H1 (cell line): ENCODE data around the gene HHIP. TPM values are rescaled to one million over a fixed set of nuclear protein-coding genes. Genes with fewer than 3 reads are reported as not detected.
A peak's percentile ranks its signal among the peaks of the same experiment; 100 is the strongest.

Experiments used
- CTCF ChIA-PET: fragments of 300-600 bp; sonication (Branson Sonifier 250); formaldehyde crosslinking; loops from one replicate; lab custom pipeline; 2021; ENCODE audit not compliant: partially characterized antibody; lab: Charles Lee
- POLR2A ChIA-PET: fragments of 300-600 bp; sonication (Branson Sonifier 250); formaldehyde crosslinking; loops from one replicate; lab custom pipeline; 2021; ENCODE audit warnings: inconsistent platforms; ENCODE audit not compliant: partially characterized antibody; lab: Charles Lee
- DNase-seq, 2 experiments: peaks; one replicate each; pipeline versions ENCODE4 v3.0.0 to v3.0.0-alpha.2; 2010 to 2022; ENCODE audit warnings: low spot score in 2 of 2, low read depth in 1 of 2, mixed read lengths in 1 of 2
- FAIRE-seq: peaks from 2 replicates; lab custom pipeline; 2011; peaks lifted over from hg19 to GRCh38; lab: Jason Lieb, UNC
- H2AFZ ChIP-seq: 2 replicates; pipeline ENCODE4 v1.8.1; 2012; ENCODE audit warnings: low read length, inconsistent platforms
- H2AK5ac ChIP-seq: 2 replicates; pipeline ENCODE4 v1.6.1; 2013; ENCODE audit warnings: low read depth, low read length
- H2BK120ac ChIP-seq: replicated peaks from 2 replicates; pipeline ENCODE3; 2013; ENCODE audit warnings: low read depth, low read length, inconsistent platforms
- H2BK12ac ChIP-seq: 2 replicates; pipeline ENCODE4 v1.6.1; 2013; ENCODE audit warnings: low read depth, low read length
- H2BK15ac ChIP-seq: 2 replicates; pipeline ENCODE4 v1.6.1; 2013; ENCODE audit warnings: low read length
- H2BK20ac ChIP-seq: 2 replicates; pipeline ENCODE4 v1.6.1; 2013; ENCODE audit warnings: low read length
- H2BK5ac ChIP-seq: 2 replicates; pipeline ENCODE4 v1.6.1; 2013; ENCODE audit warnings: low read depth, low read length
- H3K14ac ChIP-seq: 2 replicates; pipeline ENCODE4 v1.6.1; 2013; ENCODE audit warnings: inconsistent platforms; ENCODE audit not compliant: insufficient read length
- H3K18ac ChIP-seq: 2 replicates; pipeline ENCODE4 v1.6.1; 2013; ENCODE audit warnings: low read length; ENCODE audit errors: extremely low read depth
- H3K23ac ChIP-seq: 2 replicates; pipeline ENCODE4 v1.6.1; 2013; ENCODE audit warnings: inconsistent platforms; ENCODE audit not compliant: insufficient read length
- H3K23me2 ChIP-seq: 2 replicates; pipeline ENCODE4 v1.6.1; 2013; ENCODE audit warnings: low read depth, low read length
- H3K27ac ChIP-seq: 2 replicates; pipeline ENCODE4 v1.6.1; 2011; ENCODE audit warnings: low read depth, low read length, inconsistent platforms
- H3K27me3 ChIP-seq, 4 experiments: replicated peaks in 1 of 4; 1 replicate in 1 of 4; 2 replicates in 3 of 4; pipeline versions ENCODE4 v1.6.1 to v1.8.1; 2011 to 2013; ENCODE audit warnings: low read length in 3 of 4, mild to moderate bottlenecking in 3 of 4, inconsistent platforms in 2 of 4, mixed read lengths in 2 of 4, moderate library complexity in 1 of 4; ENCODE audit not compliant: control insufficient read depth in 3 of 4, insufficient read depth in 3 of 4; ENCODE audit errors: extremely low read depth in 1 of 4
- H3K36me3 ChIP-seq, 4 experiments: 2 replicates each; pipeline versions ENCODE4 v1.6.1 to v1.8.1; 2011 to 2013; ENCODE audit warnings: mild to moderate bottlenecking in 4 of 4, low read length in 3 of 4, moderate library complexity in 2 of 4, control low read depth in 1 of 4, inconsistent platforms in 1 of 4; ENCODE audit not compliant: insufficient read depth in 4 of 4, control insufficient read depth in 2 of 4
- H3K4ac ChIP-seq: replicated peaks from 2 replicates; pipeline ENCODE3; 2013; ENCODE audit warnings: low read length, low read depth, mixed read lengths, inconsistent platforms; ENCODE audit not compliant: insufficient read length
- H3K4me1 ChIP-seq, 4 experiments: replicated peaks in 1 of 4; 1 replicate in 1 of 4; 2 replicates in 3 of 4; pipeline versions ENCODE4 v1.6.1 to v1.8.1; 2011 to 2013; ENCODE audit warnings: low read length in 3 of 4, inconsistent platforms in 2 of 4, mixed read lengths in 1 of 4; ENCODE audit not compliant: insufficient read depth in 4 of 4, control insufficient read depth in 3 of 4
- H3K4me2 ChIP-seq, 2 experiments: 2 replicates each; pipeline versions ENCODE4 v1.6.1 to v1.8.1; 2011 to 2013; ENCODE audit warnings: low read depth in 2 of 2, low read length in 2 of 2, control low read depth in 1 of 2, inconsistent platforms in 1 of 2, mild to moderate bottlenecking in 1 of 2; ENCODE audit not compliant: insufficient read depth in 1 of 2
- H3K4me3 ChIP-seq, 4 experiments: fragments of 200-600, 300-600 bp in 1 of 4; sonication (generic), shearing (Covaris generic), sonication (Bioruptor Twin) in 1 of 4; 2 replicates each; pipeline versions ENCODE4 v1.5.1 to v1.8.1; 2011 to 2016; ENCODE audit warnings: low read length in 4 of 4, low read depth in 3 of 4, control low read depth in 2 of 4, inconsistent platforms in 2 of 4, mild to moderate bottlenecking in 2 of 4, mixed read lengths in 1 of 4, moderate library complexity in 1 of 4; ENCODE audit not compliant: insufficient read depth in 2 of 4; ENCODE audit errors: extremely low read depth in 1 of 4
- H3K56ac ChIP-seq: replicated peaks from 2 replicates; pipeline ENCODE3; 2013; ENCODE audit warnings: low read depth, mild to moderate bottlenecking, mixed read lengths, low read length, inconsistent platforms; ENCODE audit not compliant: insufficient read length
- H3K79me1 ChIP-seq: 2 replicates; pipeline ENCODE4 v1.6.1; 2013; ENCODE audit warnings: low read depth, low read length, control low read depth
- H3K79me2 ChIP-seq, 2 experiments: 2 replicates each; pipeline versions ENCODE4 v1.6.1 to v1.8.1; 2012 to 2013; ENCODE audit warnings: low read length in 2 of 2, mild to moderate bottlenecking in 2 of 2, inconsistent platforms in 1 of 2; ENCODE audit not compliant: insufficient read depth in 2 of 2, control insufficient read depth in 1 of 2
- H3K9ac ChIP-seq, 4 experiments: replicated peaks in 1 of 4; 1 replicate in 1 of 4; 2 replicates in 3 of 4; pipeline versions ENCODE4 v1.6.1 to v1.8.1; 2011 to 2013; ENCODE audit warnings: low read depth in 3 of 4, low read length in 3 of 4, control low read depth in 2 of 4, mild to moderate bottlenecking in 2 of 4, moderate library complexity in 2 of 4, inconsistent platforms in 1 of 4; ENCODE audit errors: extremely low read depth in 1 of 4
- H3K9me3 ChIP-seq, 2 experiments: 2 replicates each; pipeline versions ENCODE4 v1.6.1 to v1.8.1; 2012 to 2013; ENCODE audit warnings: mild to moderate bottlenecking in 2 of 2, moderate library complexity in 2 of 2, control low read depth in 1 of 2, inconsistent platforms in 1 of 2, low read depth in 1 of 2, low read length in 1 of 2, mixed read lengths in 1 of 2; ENCODE audit not compliant: insufficient read depth in 2 of 2
- H4K20me1 ChIP-seq, 2 experiments: replicated peaks in 1 of 2; 2 replicates each; pipeline versions ENCODE3 to v1.8.1; 2011 to 2013; ENCODE audit warnings: inconsistent platforms in 2 of 2, low read length in 2 of 2, mild to moderate bottlenecking in 1 of 2; ENCODE audit not compliant: insufficient read depth in 2 of 2, control insufficient read depth in 1 of 2
- H4K5ac ChIP-seq: 2 replicates; pipeline ENCODE4 v1.6.1; 2013; ENCODE audit warnings: low read length, low read depth, mixed read lengths, inconsistent platforms; ENCODE audit not compliant: insufficient read length
- H4K8ac ChIP-seq: 2 replicates; pipeline ENCODE4 v1.8.0; 2013; ENCODE audit warnings: mild to moderate bottlenecking, moderate library complexity, low read length, inconsistent platforms; ENCODE audit not compliant: insufficient read depth; ENCODE audit errors: extremely low read depth
- H4K91ac ChIP-seq: replicated peaks from 2 replicates; pipeline ENCODE3; 2013; ENCODE audit warnings: low read length, mixed read lengths, inconsistent platforms; ENCODE audit not compliant: insufficient read length
- CREB1 ChIP-seq: IDR thresholded peaks from 2 replicates; pipeline ENCODE4 v1.6.1; 2012; ENCODE audit warnings: inconsistent platforms
- CTCF ChIP-seq, 3 experiments: IDR thresholded peaks; 1 replicate in 2 of 3; 2 replicates in 1 of 3; pipeline versions ENCODE4 v1.5.1 to v1.6.1; 2011; ENCODE audit warnings: low read length in 3 of 3, mild to moderate bottlenecking in 3 of 3, inconsistent platforms in 2 of 3, low read depth in 1 of 3, moderate library complexity in 1 of 3; ENCODE audit not compliant: insufficient read depth in 1 of 3; ENCODE audit errors: control extremely low read depth in 1 of 3
- MAFK ChIP-seq: IDR thresholded peaks from 2 replicates; pipeline ENCODE4 v1.6.1; 2012; ENCODE audit warnings: low read depth, mild to moderate bottlenecking, improper control_type of control experiment, low read length
- RAD21 ChIP-seq, 2 experiments: IDR thresholded peaks in 1 of 2; conservative IDR thresholded peaks in 1 of 2; 2 replicates each; pipeline ENCODE4 v1.6.1; 2011; ENCODE audit warnings: low read depth in 2 of 2, low read length in 2 of 2, improper control_type of control experiment in 1 of 2, inconsistent platforms in 1 of 2, mild to moderate bottlenecking in 1 of 2, moderate library complexity in 1 of 2
- SP4 ChIP-seq: IDR thresholded peaks from 2 replicates; pipeline ENCODE4 v1.6.1; 2012; ENCODE audit warnings: low read length, inconsistent platforms
- WGBS, 2 experiments: shearing (Covaris generic) in 1 of 2; methylation state at CpG; one replicate each; pipeline versions ENCODE4 v1.1.6 to v1.1.7; 2013 to 2015; ENCODE audit warnings: low lambda C conversion rate in 2 of 2, mixed read lengths in 2 of 2, inconsistent platforms in 1 of 2, low coverage in 1 of 2, missing lambda C conversion rate in 1 of 2; ENCODE audit not compliant: insufficient replicate concordance in 2 of 2, insufficient coverage in 1 of 2, insufficient read length in 1 of 2; ENCODE audit errors: extremely low coverage in 1 of 2, missing lambda C conversion rate in 1 of 2; 5-methylcytosine and 5-hydroxymethylcytosine counted together
- polyA plus RNA-seq, 7 experiments: library from polyadenylated mRNA; depleted of rRNA in 3 of 7; stranded (reverse) in 5 of 7; unstranded in 2 of 7; fragments of >200 nt in 5 of 7; fragments of 200-250 nt in 2 of 7; gene quantifications; 1 replicate in 5 of 7; 2 replicates in 1 of 7; 4 replicates in 1 of 7; pipeline versions ENCODE4 v1.2.1 to v1.2.3, GENCODE V29; 2011 to 2013; ENCODE audit warnings: missing spikeins in 2 of 7, mixed read lengths in 2 of 7
- total RNA-seq: library from RNA; stranded (reverse); fragmentation: NEBNext Ultra II Directional; extraction: Animal tissue kit (Norgen Biotek cat#: 25700); gene quantifications from 2 replicates; pipeline ENCODE4 v1.2.1, GENCODE V29; 2021

The HHIP gene
- total and polyA plus RNA-seq, 2 of the 8 experiments (the other 6 are each of a cell fraction or from before 2014, with no cell fraction given) = 0.05 to 1.3 TPM

- Histone ChIP-seq H3K36me3 (no peaks in the 10 kb centered on the region), H3K9ac (no peak overlapping the region), H3K27me3 (no peaks in the 10 kb centered on the region), H3K79me1 (no peaks in the 10 kb centered on the region), H2BK15ac (no peak overlapping the region), H3K23me2 (no peaks in the 10 kb centered on the region), H3K23ac (no peak overlapping the region), H3K27ac (no peak overlapping the region), H3K9me3 (no peaks in the 10 kb centered on the region), H2BK12ac (no peak overlapping the region), H2BK120ac (no peak overlapping the region), H2AK5ac (no peak overlapping the region), H3K4me2 (no peak overlapping the region), H2AFZ (no peak overlapping the region), H3K56ac (no peak overlapping the region), H4K20me1 (no peaks in the 10 kb centered on the region), H3K79me2 (no peaks in the 10 kb centered on the region), H3K4me1 (no peaks in the 10 kb centered on the region)
- 89% methylated on average over 3 of the region's 3 CpGs; no CpG with 5 or more reads in 1 of the 2 experiments for WGBS, 2 experiments
- ChIA-PET CTCF (interaction anchor here (0.6 to 2.3 kb wide), 15 partner anchors 10 to 583 kb away, joined by 3 to 6 read pairs (median 4); no protein-coding TSS in a partner anchor), POLR2A (no interaction called here)
- FAIRE-seq (peak; percentile 93), DNase-seq (no peak)
- TF ChIP-seq CREB1 (no peak), CTCF (IDR thresholded peaks at IDR 0.05; ENCODE audit: control extremely low read depth in 1 of 3, insufficient read depth in 1 of 3, low read depth in 1 of 3, low read length in 3 of 3) (peak in 2 of 3 experiments; percentile 71 to 74; a peak in 3 of 4 replicates), RAD21 (IDR thresholded peaks at IDR 0.05 in 1 of 2, conservative IDR thresholded peaks at IDR 0.05 in 1 of 2; ENCODE audit: low read depth in 2 of 2, low read length in 2 of 2) (peak; percentile 92 to 93), SP4 (no peak), MAFK (no peak)
- TF ChIP-seq, all 59 proteins: peak for 2
- Histone ChIP-seq H3K14ac (no peak overlapping the region), H3K4ac (no peak overlapping the region), H3K4me3 (no peak overlapping the region), H2BK20ac (no peak overlapping the region), H4K8ac (no peak overlapping the region), H3K18ac (no peak overlapping the region), H2BK5ac (no peak overlapping the region), H4K5ac (no peak overlapping the region), H4K91ac (no peak overlapping the region)
These were observed 108.8 kb downstream of the HHIP start for GRCh38 chr4:144754562-144755410.
